HepG2 (cell line): Measurements from ENCODE around the gene HSPA1L. TPM values are rescaled to one million over a fixed set of nuclear protein-coding genes. Genes with fewer than 3 reads are reported as not detected.
A peak's percentile ranks its signal among the peaks of the same experiment; 100 is the strongest.

Experiments
- ARNT ChIP-seq: fragments of 450-650 bp; IDR thresholded peaks from 2 replicates; pipeline ENCODE4 v1.6.1; 2017
- CBX5 ChIP-seq: sonication (generic); formaldehyde crosslinking; IDR thresholded peaks from 2 replicates; pipeline ENCODE4 v1.4.0; 2020; ENCODE audit warnings: missing genetic modification reagents, borderline replicate concordance
- GFI1 ChIP-seq: sonication (generic); formaldehyde crosslinking; IDR thresholded peaks from 2 replicates; pipeline ENCODE4 v1.5.0; 2020; ENCODE audit warnings: missing genetic modification reagents, mild to moderate bottlenecking, borderline replicate concordance
- HOXA9 ChIP-seq: sonication (generic); formaldehyde crosslinking; IDR thresholded peaks from 2 replicates; pipeline ENCODE4 v1.8.1; 2022; ENCODE audit warnings: missing genetic modification reagents, mild to moderate bottlenecking, moderate library complexity, borderline replicate concordance
- MIER3 ChIP-seq: IDR thresholded peaks from 2 replicates; pipeline ENCODE4 v1.6.1; 2016; ENCODE audit warnings: missing compliant biosample characterization, borderline replicate concordance
- MYNN ChIP-seq: sonication (generic); formaldehyde crosslinking; IDR thresholded peaks from 2 replicates; pipeline ENCODE4 v1.4.0; 2020; ENCODE audit warnings: mild to moderate bottlenecking, low read depth, missing genetic modification reagents
- NCOA1 ChIP-seq: sonication (generic); formaldehyde crosslinking; IDR thresholded peaks from 2 replicates; pipeline ENCODE4 v1.9.0; 2021; ENCODE audit warnings: missing genetic modification reagents
- NFKB2 ChIP-seq: sonication (generic); formaldehyde crosslinking; IDR thresholded peaks from 2 replicates; pipeline ENCODE4 v1.4.0; 2020; ENCODE audit warnings: missing genetic modification reagents, borderline replicate concordance
- NR2C2 ChIP-seq: sonication (generic); formaldehyde crosslinking; IDR thresholded peaks from 2 replicates; pipeline ENCODE4 v1.4.0; 2020; ENCODE audit warnings: missing genetic modification reagents, mild to moderate bottlenecking, moderate library complexity, borderline replicate concordance
- RAD51 ChIP-seq: fragments of 450-650 bp; IDR thresholded peaks from 2 replicates; pipeline ENCODE4 v1.6.1; 2016; ENCODE audit warnings: borderline replicate concordance
- SIN3A ChIP-seq: IDR thresholded peaks from 2 replicates; pipeline ENCODE4 v1.6.1; 2011; ENCODE audit warnings: low read depth, mild to moderate bottlenecking, control low read depth, low read length, borderline replicate concordance
- SMC3 ChIP-seq: IDR thresholded peaks from 2 replicates; pipeline ENCODE4 v1.6.1; 2011; ENCODE audit warnings: low read length, improper control_type of control experiment
- ZBTB7B ChIP-seq: sonication (generic); formaldehyde crosslinking; IDR thresholded peaks from 2 replicates; pipeline ENCODE4 v1.4.0; 2020; ENCODE audit warnings: missing genetic modification reagents
- ZMYM4 ChIP-seq: sonication (generic); formaldehyde crosslinking; IDR thresholded peaks from 2 replicates; pipeline ENCODE4 v1.8.1; 2023; ENCODE audit warnings: mild to moderate bottlenecking, missing genetic modification reagents
- ZNF136 ChIP-seq: sonication (generic); formaldehyde crosslinking; IDR thresholded peaks from 2 replicates; pipeline ENCODE4 v1.8.1; 2022; ENCODE audit warnings: low read depth, mild to moderate bottlenecking, moderate library complexity, missing genetic modification reagents
- ZNF275 ChIP-seq: sonication (generic); formaldehyde crosslinking; IDR thresholded peaks from 2 replicates; pipeline ENCODE4 v1.8.0; 2022; ENCODE audit warnings: missing genetic modification reagents, mild to moderate bottlenecking, inconsistent platforms, borderline replicate concordance
- ZNF326 ChIP-seq: sonication (generic); formaldehyde crosslinking; IDR thresholded peaks from 2 replicates; pipeline ENCODE4 v1.4.0; 2020; ENCODE audit warnings: missing genetic modification reagents, borderline replicate concordance
- ZNF460 ChIP-seq: sonication (generic); formaldehyde crosslinking; IDR thresholded peaks from 2 replicates; pipeline ENCODE4 v1.5.1; 2020; ENCODE audit warnings: missing genetic modification reagents, mild to moderate bottlenecking, borderline replicate concordance
- ZNF615 ChIP-seq: sonication (generic); formaldehyde crosslinking; IDR thresholded peaks from 2 replicates; pipeline ENCODE4 v1.5.0; 2020; ENCODE audit warnings: mild to moderate bottlenecking, missing genetic modification reagents, borderline replicate concordance
- polyA plus RNA-seq, 8 experiments: library from polyadenylated mRNA; depleted of rRNA in 3 of 8; stranded (reverse) in 7 of 8; unstranded in 1 of 8; fragments of >200 nt; fragmentation: Illumina TruSeq in 4 of 8; extraction: Trizol in 4 of 8; gene quantifications; 2 replicates each; pipeline versions ENCODE4 v1.2.1 to v1.2.3, GENCODE V29; 2011 to 2016; ENCODE audit warnings: low read depth in 4 of 8, missing spikeins in 1 of 8, mixed read lengths in 1 of 8; ENCODE audit not compliant: insufficient read depth in 1 of 8
- total RNA-seq, 5 experiments: library from RNA; depleted of rRNA; stranded (reverse); fragments of >200 nt; fragmentation: Illumina TruSeq; extraction: Trizol; gene quantifications; 2 replicates each; pipeline ENCODE4 v1.2.3, GENCODE V29; 2016; ENCODE audit warnings: low read depth in 1 of 5
- TF ChIP-seq, protein P1 (sequence below): sonication (generic); formaldehyde crosslinking; IDR thresholded peaks from 2 replicates; pipeline ENCODE4 v1.5.0; 2020; ENCODE audit warnings: missing genetic modification reagents
- TF ChIP-seq, protein P2 (sequence below): sonication (generic); formaldehyde crosslinking; IDR thresholded peaks from 2 replicates; pipeline ENCODE4 v1.4.0; 2020; ENCODE audit warnings: mild to moderate bottlenecking, missing genetic modification reagents
- TF ChIP-seq, protein P3 (sequence below): sonication (generic); formaldehyde crosslinking; IDR thresholded peaks from 2 replicates; pipeline ENCODE4 v1.4.0; 2020; ENCODE audit warnings: missing genetic modification reagents
- TF ChIP-seq, protein P4 (sequence below): sonication (generic); formaldehyde crosslinking; IDR thresholded peaks from 2 replicates; pipeline ENCODE4 v1.4.0; 2020; ENCODE audit warnings: missing genetic modification reagents, mild to moderate bottlenecking, borderline replicate concordance
- TF ChIP-seq, protein P5 (sequence below): sonication (generic); formaldehyde crosslinking; IDR thresholded peaks from 2 replicates; pipeline ENCODE4 v1.8.1; 2023; ENCODE audit warnings: missing genetic modification reagents, mild to moderate bottlenecking, borderline replicate concordance

The HSPA1L gene
- total and polyA plus RNA-seq, 2 of the 13 experiments (the other 11 are each of a cell fraction or from before 2014, with no cell fraction given): 0.55 to 1.0 TPM

GRCh38 chr6:31826793-31827285, 11.8 kb upstream of the HSPA1L start (continued):
- no peak for TF ChIP-seq ARNT
- TF ChIP-seq ZNF326 (CRISPR knock-in tag): no peak
- TF ChIP-seq SMC3: no peak
- no peak for TF ChIP-seq ZNF460 (CRISPR knock-in tag)
- TF ChIP-seq, protein P1, sequence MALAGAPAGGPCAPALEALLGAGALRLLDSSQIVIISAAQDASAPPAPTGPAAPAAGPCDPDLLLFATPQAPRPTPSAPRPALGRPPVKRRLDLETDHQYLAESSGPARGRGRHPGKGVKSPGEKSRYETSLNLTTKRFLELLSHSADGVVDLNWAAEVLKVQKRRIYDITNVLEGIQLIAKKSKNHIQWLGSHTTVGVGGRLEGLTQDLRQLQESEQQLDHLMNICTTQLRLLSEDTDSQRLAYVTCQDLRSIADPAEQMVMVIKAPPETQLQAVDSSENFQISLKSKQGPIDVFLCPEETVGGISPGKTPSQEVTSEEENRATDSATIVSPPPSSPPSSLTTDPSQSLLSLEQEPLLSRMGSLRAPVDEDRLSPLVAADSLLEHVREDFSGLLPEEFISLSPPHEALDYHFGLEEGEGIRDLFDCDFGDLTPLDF: no peak
- no peak for TF ChIP-seq ZBTB7B
- TF ChIP-seq, protein P2, sequence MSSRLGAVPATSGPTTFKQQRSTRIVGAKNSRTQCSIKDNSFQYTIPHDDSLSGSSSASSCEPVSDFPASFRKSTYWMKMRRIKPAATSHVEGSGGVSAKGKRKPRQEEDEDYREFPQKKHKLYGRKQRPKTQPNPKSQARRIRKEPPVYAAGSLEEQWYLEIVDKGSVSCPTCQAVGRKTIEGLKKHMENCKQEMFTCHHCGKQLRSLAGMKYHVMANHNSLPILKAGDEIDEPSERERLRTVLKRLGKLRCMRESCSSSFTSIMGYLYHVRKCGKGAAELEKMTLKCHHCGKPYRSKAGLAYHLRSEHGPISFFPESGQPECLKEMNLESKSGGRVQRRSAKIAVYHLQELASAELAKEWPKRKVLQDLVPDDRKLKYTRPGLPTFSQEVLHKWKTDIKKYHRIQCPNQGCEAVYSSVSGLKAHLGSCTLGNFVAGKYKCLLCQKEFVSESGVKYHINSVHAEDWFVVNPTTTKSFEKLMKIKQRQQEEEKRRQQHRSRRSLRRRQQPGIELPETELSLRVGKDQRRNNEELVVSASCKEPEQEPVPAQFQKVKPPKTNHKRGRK: no peak
- no peak for TF ChIP-seq NFKB2 (CRISPR knock-in tag)
- no peak for TF ChIP-seq NCOA1 (CRISPR knock-in tag)
- TF ChIP-seq ZMYM4: no peak
- 0 out of 2 replicates have a peak, but pooled peaks have one; percentile 15 for TF ChIP-seq GFI1 (CRISPR knock-in tag)
- TF ChIP-seq, protein P3, sequence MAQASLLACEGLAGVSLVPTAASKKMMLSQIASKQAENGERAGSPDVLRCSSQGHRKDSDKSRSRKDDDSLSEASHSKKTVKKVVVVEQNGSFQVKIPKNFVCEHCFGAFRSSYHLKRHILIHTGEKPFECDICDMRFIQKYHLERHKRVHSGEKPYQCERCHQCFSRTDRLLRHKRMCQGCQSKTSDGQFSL: 0 out of 2 replicates have a peak, but pooled peaks have one; percentile 55
- TF ChIP-seq MIER3 (CRISPR knock-in tag): no peak
- peak; percentile 59; the same call in 1 of the 2 replicates for TF ChIP-seq ZNF615 (CRISPR knock-in tag)
- no peak for TF ChIP-seq SIN3A
- TF ChIP-seq ZNF136 (CRISPR knock-in tag): no peak
- TF ChIP-seq CBX5: no peak
- TF ChIP-seq, protein P4, sequence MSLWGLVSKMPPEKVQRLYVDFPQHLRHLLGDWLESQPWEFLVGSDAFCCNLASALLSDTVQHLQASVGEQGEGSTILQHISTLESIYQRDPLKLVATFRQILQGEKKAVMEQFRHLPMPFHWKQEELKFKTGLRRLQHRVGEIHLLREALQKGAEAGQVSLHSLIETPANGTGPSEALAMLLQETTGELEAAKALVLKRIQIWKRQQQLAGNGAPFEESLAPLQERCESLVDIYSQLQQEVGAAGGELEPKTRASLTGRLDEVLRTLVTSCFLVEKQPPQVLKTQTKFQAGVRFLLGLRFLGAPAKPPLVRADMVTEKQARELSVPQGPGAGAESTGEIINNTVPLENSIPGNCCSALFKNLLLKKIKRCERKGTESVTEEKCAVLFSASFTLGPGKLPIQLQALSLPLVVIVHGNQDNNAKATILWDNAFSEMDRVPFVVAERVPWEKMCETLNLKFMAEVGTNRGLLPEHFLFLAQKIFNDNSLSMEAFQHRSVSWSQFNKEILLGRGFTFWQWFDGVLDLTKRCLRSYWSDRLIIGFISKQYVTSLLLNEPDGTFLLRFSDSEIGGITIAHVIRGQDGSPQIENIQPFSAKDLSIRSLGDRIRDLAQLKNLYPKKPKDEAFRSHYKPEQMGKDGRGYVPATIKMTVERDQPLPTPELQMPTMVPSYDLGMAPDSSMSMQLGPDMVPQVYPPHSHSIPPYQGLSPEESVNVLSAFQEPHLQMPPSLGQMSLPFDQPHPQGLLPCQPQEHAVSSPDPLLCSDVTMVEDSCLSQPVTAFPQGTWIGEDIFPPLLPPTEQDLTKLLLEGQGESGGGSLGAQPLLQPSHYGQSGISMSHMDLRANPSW (CRISPR knock-in tag): no peak
- TF ChIP-seq RAD51: no peak
- TF ChIP-seq ZNF275 (CRISPR knock-in tag): no peak
- TF ChIP-seq, protein P5, sequence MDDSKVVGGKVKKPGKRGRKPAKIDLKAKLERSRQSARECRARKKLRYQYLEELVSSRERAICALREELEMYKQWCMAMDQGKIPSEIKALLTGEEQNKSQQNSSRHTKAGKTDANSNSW (CRISPR knock-in tag): 0 out of 2 replicates have a peak, but pooled peaks have one; percentile 20
- no peak for TF ChIP-seq HOXA9 (CRISPR knock-in tag)
- TF ChIP-seq NR2C2: no peak
- no peak for TF ChIP-seq MYNN
